WI38 (cell line): Measurements from ENCODE around the gene CEMIP2.

Experiments used
- H3K4me3 ChIP-seq: 2 replicates; pipeline ENCODE4 v1.5.1; 2011; ENCODE audit warnings: low read depth, mild to moderate bottlenecking, control low read depth, low read length
- TF ChIP-seq, protein P1 (sequence below): IDR thresholded peaks from 2 replicates; pipeline ENCODE4 v1.5.1; 2012; ENCODE audit warnings: low read depth, mild to moderate bottlenecking, control low read depth, low read length

Gene CEMIP2

DNA sequence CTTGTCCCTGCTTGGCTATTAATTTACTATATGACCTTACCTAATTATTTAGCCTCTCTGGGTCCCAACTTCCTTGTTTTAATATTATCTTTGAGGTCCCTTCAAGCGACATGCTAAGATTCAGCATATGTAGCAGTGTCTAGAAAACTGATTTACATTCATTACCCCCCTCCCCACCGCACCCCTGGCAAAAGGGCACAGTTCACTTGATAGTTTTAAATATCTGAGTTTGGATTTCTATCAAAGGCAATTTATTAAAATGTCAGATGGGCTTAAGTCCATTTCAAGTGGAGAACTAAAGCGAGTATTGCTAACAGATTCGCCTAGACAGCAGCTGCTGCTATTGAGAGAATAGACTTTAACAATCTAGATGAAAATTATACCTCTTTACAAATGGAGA, 3.9 kb downstream of the CEMIP2 start:
- no peak overlapping the region for H3K4me3 ChIP-seq
- TF ChIP-seq, protein P1, sequence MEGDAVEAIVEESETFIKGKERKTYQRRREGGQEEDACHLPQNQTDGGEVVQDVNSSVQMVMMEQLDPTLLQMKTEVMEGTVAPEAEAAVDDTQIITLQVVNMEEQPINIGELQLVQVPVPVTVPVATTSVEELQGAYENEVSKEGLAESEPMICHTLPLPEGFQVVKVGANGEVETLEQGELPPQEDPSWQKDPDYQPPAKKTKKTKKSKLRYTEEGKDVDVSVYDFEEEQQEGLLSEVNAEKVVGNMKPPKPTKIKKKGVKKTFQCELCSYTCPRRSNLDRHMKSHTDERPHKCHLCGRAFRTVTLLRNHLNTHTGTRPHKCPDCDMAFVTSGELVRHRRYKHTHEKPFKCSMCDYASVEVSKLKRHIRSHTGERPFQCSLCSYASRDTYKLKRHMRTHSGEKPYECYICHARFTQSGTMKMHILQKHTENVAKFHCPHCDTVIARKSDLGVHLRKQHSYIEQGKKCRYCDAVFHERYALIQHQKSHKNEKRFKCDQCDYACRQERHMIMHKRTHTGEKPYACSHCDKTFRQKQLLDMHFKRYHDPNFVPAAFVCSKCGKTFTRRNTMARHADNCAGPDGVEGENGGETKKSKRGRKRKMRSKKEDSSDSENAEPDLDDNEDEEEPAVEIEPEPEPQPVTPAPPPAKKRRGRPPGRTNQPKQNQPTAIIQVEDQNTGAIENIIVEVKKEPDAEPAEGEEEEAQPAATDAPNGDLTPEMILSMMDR: no peak

DNA sequence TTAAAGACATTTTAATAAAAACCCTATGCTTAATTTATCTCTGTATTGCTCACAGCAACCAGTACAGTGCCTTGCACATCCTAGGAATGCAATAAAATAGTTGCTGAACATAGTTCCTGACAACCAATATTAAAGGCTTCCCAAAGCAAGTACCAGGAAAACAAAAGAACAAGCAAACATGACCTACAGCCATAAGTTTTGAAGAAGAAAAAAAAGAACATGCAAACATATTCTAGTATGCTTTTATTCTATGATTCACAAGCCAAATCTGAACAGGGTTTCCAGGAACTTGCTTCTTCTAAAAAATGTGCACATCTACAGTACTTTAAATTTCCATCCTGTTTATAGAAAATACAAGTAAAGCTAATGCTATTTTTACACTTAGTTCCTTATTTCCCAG, 4.5 kb downstream of the CEMIP2 start:
- TF ChIP-seq, protein P1: no peak
- H3K4me3 ChIP-seq: no peak overlapping the region

DNA sequence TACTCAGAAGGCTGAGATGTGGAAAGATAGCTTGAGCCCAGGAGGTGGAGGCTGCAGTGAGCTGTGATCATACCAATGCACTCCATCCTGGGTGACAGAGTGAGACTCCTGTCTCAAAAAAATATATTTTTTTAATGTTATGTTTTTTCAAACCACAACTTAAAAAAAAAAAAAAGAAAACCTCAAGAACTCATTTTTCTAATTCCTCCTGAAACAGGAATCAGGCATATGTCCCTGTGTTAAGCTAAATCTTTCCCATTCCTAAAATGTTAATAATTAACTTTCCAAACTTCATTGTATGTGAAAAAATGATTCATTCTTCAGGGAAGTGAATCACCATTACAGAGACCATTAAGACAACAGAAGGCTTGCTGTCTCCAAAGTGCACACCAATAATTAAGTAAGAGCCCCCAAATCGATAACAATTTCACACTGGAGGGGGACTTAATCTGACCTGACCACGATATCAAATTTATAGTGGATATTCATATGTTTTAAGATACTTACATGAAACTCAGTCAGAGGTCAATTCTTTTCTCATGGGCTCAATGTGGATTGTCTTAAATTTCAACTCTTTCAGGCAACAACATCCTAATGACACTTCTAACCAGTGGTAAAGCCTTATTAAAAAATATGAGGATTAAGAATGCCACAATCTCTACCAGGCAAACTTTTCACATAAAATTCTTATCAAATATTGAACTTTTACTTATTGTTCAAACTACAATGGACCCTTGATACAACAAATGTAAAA, 5.2 kb downstream of the CEMIP2 start:
- no peak overlapping the region for H3K4me3 ChIP-seq
- TF ChIP-seq, protein P1: no peak

DNA sequence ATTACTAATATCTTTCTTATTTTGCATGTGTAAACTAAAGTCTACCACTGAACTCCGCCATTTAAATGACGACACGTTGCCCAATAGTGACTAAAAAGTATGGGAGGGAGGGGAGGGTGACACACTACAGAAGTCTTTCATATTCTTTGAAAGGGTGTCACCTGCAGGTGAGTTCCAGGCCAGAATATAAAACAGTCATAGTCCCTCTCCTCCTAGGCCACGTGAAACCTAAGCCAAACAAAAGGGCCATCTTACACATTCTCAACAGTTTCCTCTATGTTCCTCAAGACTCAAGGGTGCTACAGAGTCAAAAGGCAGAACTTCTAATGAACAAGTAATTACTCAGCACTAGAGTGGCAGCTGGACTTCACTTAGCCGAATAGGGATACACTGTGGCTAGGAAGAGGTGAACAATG, 6.4 kb downstream of the CEMIP2 start:
- TF ChIP-seq, protein P1: no peak
- no peak overlapping the region for H3K4me3 ChIP-seq

DNA sequence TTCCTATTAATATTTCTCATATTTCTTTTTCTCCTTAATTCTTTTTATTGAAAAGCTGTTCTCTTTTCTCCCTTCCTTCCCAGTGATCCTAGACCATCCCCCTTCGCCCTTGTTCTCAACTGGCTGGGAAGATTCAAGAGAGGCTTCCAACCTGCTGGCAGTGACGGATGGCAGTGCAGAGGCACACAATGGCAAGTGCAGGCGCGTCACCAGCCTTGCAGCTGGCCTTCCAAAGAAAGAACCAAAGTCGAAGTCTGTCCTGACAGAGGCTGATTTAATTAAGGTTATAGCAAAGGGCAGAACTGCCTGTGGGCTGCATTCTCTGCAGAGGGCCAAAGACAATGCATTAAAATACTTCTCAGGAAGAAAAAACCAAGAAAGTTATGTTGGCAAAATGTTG, 7.4 kb downstream of the CEMIP2 start:
- TF ChIP-seq, protein P1: no peak
- H3K4me3 ChIP-seq: no peak overlapping the region

DNA sequence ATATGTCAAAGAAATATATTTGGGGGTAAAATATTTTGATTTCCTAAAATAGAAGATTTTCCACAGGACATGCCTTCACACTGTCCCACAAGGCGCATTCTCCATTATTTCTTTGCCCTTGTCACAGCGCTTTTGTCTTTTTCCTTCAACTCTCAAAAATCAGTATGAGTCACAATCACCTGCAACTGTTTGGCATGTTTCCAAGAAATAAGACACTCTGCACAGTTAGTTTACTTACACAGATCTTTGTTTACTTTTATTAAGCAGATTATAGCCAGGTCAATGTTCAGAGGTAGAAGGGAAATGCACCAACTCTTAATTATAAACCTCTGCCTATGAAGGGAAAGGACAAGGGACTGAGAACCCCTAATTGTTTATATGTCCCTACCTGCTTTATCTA, 9.5 kb downstream of the CEMIP2 start:
- H3K4me3 ChIP-seq: no peak overlapping the region
- TF ChIP-seq, protein P1: no peak

DNA sequence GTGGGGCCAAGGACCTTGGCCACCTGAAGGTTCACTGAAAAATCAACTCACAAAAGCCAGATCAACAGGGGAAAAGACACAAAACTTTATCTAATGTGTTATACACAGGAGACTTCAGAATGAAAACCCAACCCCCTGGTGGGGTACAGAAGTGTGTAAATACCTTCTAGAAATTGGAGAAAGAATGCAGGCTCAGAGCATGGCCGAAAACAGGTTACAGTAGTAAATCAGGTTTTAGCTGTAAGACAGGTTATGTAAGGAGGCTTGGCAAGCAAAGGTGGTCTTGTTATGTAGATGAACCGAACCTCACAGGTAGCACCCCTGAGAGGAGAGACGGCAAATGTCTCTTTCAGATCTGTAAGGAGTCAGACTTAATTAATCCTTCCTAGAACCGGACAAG, 10.0 kb downstream of the CEMIP2 start:
- TF ChIP-seq, protein P1: no peak
- H3K4me3 ChIP-seq: no peak overlapping the region
